Fibroblast of lung (primary cell): ENCODE measurements around the gene KIRREL2.

ENCODE experiments used
- CTCF ChIP-seq, 2 donors: IDR thresholded peaks in 1 of 2; conservative IDR thresholded peaks in 1 of 2; 1 replicate in 1 of 2; 2 replicates in 1 of 2; pipeline ENCODE4 v1.5.1; 2011 to 2012; ENCODE audit warnings: low read length in 2 of 2, control low read depth in 1 of 2, inconsistent platforms in 1 of 2, low read depth in 1 of 2, mild to moderate bottlenecking in 1 of 2
- EZH2 ChIP-seq: IDR thresholded peaks from 2 replicates; pipeline ENCODE4 v1.5.1; 2012; ENCODE audit warnings: low read length, control low read depth, mild to moderate bottlenecking; ENCODE audit errors: missing control alignments

- TF ChIP-seq CTCF (conservative IDR thresholded peaks at IDR 0.05 in 1 of 2, IDR thresholded peaks at IDR 0.05 in 1 of 2; ENCODE audit: low read depth in 1 of 2, low read length in 2 of 2), result no peak
- no peak for TF ChIP-seq EZH2
Observed at GRCh38 chr19:35852029-35852780, 4.5 kb upstream of the KIRREL2 start, which contains the start of gene NPHS1.
